Skeletal muscle tissue (tissue), 4 donors: ENCODE measurements around the gene KIF13A. TPM values are rescaled to one million over a fixed set of nuclear protein-coding genes. Genes with fewer than 3 reads are reported as not detected.
A peak's percentile ranks its signal among the peaks of the same experiment; 100 is the strongest.
"Not testable (repeated sequence)": the region's sequence is repeated elsewhere in the genome, so short reads cannot be mapped to it uniquely, and the experiment has no call there.

Experiments used
- H3K27ac ChIP-seq: one replicate; pipeline ENCODE4 v1.7.0; 2013; ENCODE audit warnings: mild to moderate bottlenecking, low read depth, low read length, inconsistent platforms
- H3K27me3 ChIP-seq, 3 donors: one replicate each; pipeline ENCODE4 v1.7.0; 2013; ENCODE audit warnings: low read length in 3 of 3; ENCODE audit not compliant: control insufficient read depth in 3 of 3, insufficient read depth in 3 of 3
- H3K36me3 ChIP-seq, 3 donors: one replicate each; pipeline ENCODE4 v1.7.0; 2013; ENCODE audit warnings: low read length in 3 of 3; ENCODE audit not compliant: control insufficient read depth in 3 of 3, insufficient read depth in 3 of 3
- H3K4me1 ChIP-seq, 3 donors: one replicate each; pipeline ENCODE4 v1.7.0; 2013; ENCODE audit warnings: low read length in 3 of 3, mild to moderate bottlenecking in 3 of 3; ENCODE audit not compliant: control insufficient read depth in 3 of 3, insufficient read depth in 3 of 3
- H3K4me3 ChIP-seq, 3 donors: one replicate each; pipeline ENCODE4 v1.7.0; 2013; ENCODE audit warnings: low read length in 3 of 3
- H3K9ac ChIP-seq, 3 donors: one replicate each; pipeline ENCODE4 v1.7.0; 2013; ENCODE audit warnings: low read length in 3 of 3, mild to moderate bottlenecking in 3 of 3, moderate library complexity in 2 of 3, low read depth in 1 of 3
- H3K9me3 ChIP-seq, 3 donors: one replicate each; pipeline ENCODE4 v1.7.0; 2013; ENCODE audit warnings: low read length in 3 of 3; ENCODE audit not compliant: control insufficient read depth in 3 of 3
- total RNA-seq: library from RNA; depleted of rRNA; stranded (reverse); fragments of >200 nt; gene quantifications from one replicate; pipeline ENCODE4 v1.2.3, GENCODE V29; 2014
- donor health status: Osteomylitis.

The KIF13A gene
- total RNA-seq, 1 donor from 2014 or later = 44.9 TPM

GRCh38 chr6:17985934-17986655, 1.3 kb downstream of the KIF13A start:
- H3K4me3 ChIP-seq = peak overlapping the region; percentile 87 to 92 (median 90)
- peak overlapping the region; percentile 82 for H3K27ac ChIP-seq
- H3K9me3 ChIP-seq = no peaks in the 10 kb centered on the region
- H3K4me1 ChIP-seq = peaks cover 18 to 30% (median 23%) of the 10 kb centered on the region in 3 donors
- H3K36me3 ChIP-seq = peaks cover 0 to 3% (median 0%) of the 10 kb centered on the region in 3 donors
- no peaks in the 10 kb centered on the region for H3K27me3 ChIP-seq
- H3K9ac ChIP-seq = peak overlapping the region; percentile 76 to 93 (median 91)

GRCh38 chr6:17984812-17985670, 2.4 kb downstream of the KIF13A start:
- Histone ChIP-seq H3K4me1 (peaks cover 21 to 34% (median 26%) of the 10 kb centered on the region in 3 donors), H3K27ac (peak overlapping the region; percentile 82), H3K27me3 (no peaks in the 10 kb centered on the region)

GRCh38 chr6:17984399-17984798, 3.0 kb downstream of the KIF13A start:
- H3K27me3 ChIP-seq = no peaks in the 10 kb centered on the region
- H3K4me1 ChIP-seq = peaks cover 21 to 34% (median 26%) of the 10 kb centered on the region in 3 donors
- peak overlapping the region; percentile 82 for H3K27ac ChIP-seq
- peak overlapping the region; percentile 76 to 93 (median 79) for H3K9ac ChIP-seq
- H3K36me3 ChIP-seq = peaks cover 0 to 3% (median 0%) of the 10 kb centered on the region in 3 donors
- H3K4me3 ChIP-seq = peak overlapping the region; percentile 87 to 92 (median 90)
- H3K9me3 ChIP-seq = no peaks in the 10 kb centered on the region

More at GRCh38 chr6:17984812-17985670, 2.4 kb downstream of the KIF13A start:
- Histone ChIP-seq H3K36me3 (peaks cover 0 to 3% (median 0%) of the 10 kb centered on the region in 3 donors), H3K9me3 (no peaks in the 10 kb centered on the region), H3K4me3 (peak overlapping the region; percentile 87 to 92 (median 90)), H3K9ac (peak overlapping the region; percentile 76 to 93 (median 79))

DNA sequence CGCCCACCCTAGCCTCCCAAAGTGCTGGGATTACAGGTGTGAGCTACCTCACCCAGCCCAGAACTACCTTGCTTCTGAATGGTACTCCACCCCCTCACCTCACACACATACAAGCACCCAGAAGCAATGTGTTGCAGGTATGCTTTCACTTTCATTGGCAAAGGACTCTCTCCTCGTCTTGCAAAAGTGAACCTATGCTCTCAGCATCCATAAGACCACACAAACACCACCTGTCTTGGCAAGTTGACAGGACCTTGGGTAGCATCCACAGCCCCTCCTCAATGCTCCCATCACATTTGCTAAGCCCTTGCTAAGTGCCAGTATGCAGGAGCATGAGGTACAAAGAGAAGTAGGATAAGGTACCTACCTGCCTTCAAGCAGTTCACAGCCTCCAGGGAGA, 3.7 kb downstream of the KIF13A start:
- H3K27me3 ChIP-seq = no peaks in the 10 kb centered on the region
- H3K9me3 ChIP-seq = no peaks in the 10 kb centered on the region
- peaks cover 20 to 34% (median 25%) of the 10 kb centered on the region in 3 donors for H3K4me1 ChIP-seq
- H3K4me3 ChIP-seq = peak overlapping the region in 1 of 3 donors; percentile 18
- peaks cover 0 to 3% (median 0%) of the 10 kb centered on the region in 3 donors for H3K36me3 ChIP-seq
- no peak overlapping the region for H3K27ac ChIP-seq
- H3K9ac ChIP-seq = no peak overlapping the region

DNA sequence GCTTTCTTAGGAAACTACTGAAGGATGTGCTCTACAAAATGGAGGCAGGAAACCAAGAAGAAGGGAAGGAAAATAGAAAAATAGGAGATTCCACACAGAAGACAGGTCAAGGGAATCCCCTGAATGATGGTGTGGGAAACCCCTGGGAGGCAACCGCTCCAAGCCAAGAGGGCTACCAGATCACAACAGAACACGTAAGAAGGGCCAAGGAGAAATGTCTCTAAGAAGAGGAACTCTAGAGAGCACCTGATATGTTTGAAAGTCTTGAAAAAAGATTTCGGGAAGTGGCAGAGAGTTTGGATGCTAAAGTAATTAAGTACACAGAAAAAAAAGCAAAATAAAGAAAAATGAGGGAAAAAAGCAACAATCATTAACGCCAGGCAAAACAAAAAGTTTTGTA, 7.1 kb downstream of the KIF13A start:
- Histone ChIP-seq H3K9me3 (no peaks in the 10 kb centered on the region), H3K27ac (peak overlapping the region; percentile 34), H3K4me1 (peaks cover 14 to 20% (median 16%) of the 10 kb centered on the region in 3 donors), H3K36me3 (peaks cover 0 to 3% (median 0%) of the 10 kb centered on the region in 3 donors), H3K27me3 (no peaks in the 10 kb centered on the region), H3K4me3 (no peak overlapping the region), H3K9ac (no peak overlapping the region)

GRCh38 chr6:17979479-17979878, 8.0 kb downstream of the KIF13A start:
- H3K27me3 ChIP-seq = no peaks in the 10 kb centered on the region
- H3K4me3 ChIP-seq = no peak overlapping the region
- peaks cover 15 to 26% (median 24%) of the 10 kb centered on the region in 3 donors for H3K4me1 ChIP-seq
- H3K27ac ChIP-seq = no peak overlapping the region
- peaks cover 0 to 3% (median 0%) of the 10 kb centered on the region in 3 donors for H3K36me3 ChIP-seq
- no peak overlapping the region for H3K9ac ChIP-seq
- H3K9me3 ChIP-seq = no peaks in the 10 kb centered on the region

GRCh38 chr6:17976258-17976657, 11.2 kb downstream of the KIF13A start:
- H3K4me1 ChIP-seq = peaks cover 32 to 42% (median 32%) of the 10 kb centered on the region in 3 donors
- not testable (repeated sequence) for H3K27ac ChIP-seq

DNA sequence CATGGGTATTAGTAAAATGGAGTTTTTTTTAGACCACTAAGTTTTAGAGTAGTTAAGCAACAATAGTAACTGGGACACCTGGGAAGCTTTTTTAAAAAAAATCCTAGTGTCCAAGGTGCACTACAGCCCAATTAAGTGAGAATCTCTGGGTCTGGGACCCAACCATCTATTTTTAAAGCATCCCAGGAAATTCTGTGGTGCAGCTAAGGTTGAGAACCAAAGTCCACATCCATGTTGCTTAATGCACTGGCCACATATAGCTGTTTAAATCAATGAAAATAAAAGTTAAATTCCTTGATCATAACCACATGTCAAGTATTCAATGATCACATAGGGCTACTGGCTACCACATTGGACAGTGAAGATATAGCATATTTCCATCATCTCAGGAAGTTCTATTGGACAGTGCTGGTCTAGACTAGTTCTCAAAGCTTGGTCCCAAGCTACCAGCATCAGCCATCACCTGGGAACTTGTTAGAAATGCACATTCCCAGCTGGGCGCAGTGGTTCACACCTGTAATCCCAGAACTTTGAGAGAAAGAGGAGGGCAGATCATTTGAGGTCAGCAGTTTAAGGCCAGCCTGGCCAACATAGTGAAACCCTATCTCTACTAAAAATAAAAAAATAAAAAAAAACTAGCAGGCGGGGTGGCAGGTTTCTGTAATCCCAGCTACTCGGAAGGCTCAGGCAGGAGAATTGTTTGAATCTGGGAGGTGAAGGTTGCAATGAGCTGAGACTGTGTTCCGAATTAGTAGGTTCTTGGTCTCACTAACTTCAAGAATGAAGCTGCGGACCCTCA, 12.7 kb downstream of the KIF13A start:
- no peak overlapping the region for H3K4me3 ChIP-seq
- no peak overlapping the region for H3K27ac ChIP-seq
- H3K9me3 ChIP-seq = no peaks in the 10 kb centered on the region
- no peaks in the 10 kb centered on the region for H3K36me3 ChIP-seq
- H3K9ac ChIP-seq = no peak overlapping the region
- H3K4me1 ChIP-seq = peaks cover 31 to 40% (median 31%) of the 10 kb centered on the region in 3 donors
- H3K27me3 ChIP-seq = no peaks in the 10 kb centered on the region

More at GRCh38 chr6:17976258-17976657, 11.2 kb downstream of the KIF13A start:
- not testable (repeated sequence) for H3K9me3 ChIP-seq, H3K36me3 ChIP-seq, H3K9ac ChIP-seq, H3K27me3 ChIP-seq, H3K4me3 ChIP-seq

DNA sequence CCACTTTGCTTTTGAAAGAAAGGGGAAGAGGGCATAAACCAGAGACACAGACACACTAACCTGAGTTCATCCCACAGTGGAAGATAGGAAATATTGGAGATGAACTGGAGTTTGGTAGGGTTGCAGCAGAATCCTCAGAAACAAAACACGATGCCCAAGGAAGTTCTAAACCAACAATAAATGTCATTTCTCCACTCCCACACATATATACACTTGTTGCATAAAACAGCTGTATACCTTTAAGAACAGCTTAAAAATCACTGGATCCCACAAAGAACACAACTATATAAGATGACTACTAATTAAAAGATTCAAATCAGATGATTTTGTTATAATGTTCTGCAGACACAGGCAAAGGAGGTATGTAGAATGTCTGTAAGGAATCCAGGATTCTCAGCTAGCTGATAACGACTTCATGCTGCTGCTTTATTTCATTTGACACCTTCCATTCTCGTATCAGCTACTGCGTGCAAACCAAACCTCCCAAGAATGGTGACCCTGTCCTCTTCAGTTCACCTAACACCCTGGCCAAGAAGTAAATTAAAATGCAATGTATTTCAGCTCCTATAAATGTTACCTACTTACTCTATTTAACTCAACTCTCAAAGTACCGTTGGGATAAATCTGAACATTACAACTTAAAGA, 14.3 kb downstream of the KIF13A start:
- Histone ChIP-seq H3K9ac (no peak overlapping the region), H3K4me3 (no peak overlapping the region), H3K27ac (peak overlapping the region; percentile 10), H3K36me3 (no peaks in the 10 kb centered on the region), H3K27me3 (no peaks in the 10 kb centered on the region), H3K9me3 (no peaks in the 10 kb centered on the region), H3K4me1 (peaks cover 40 to 47% (median 40%) of the 10 kb centered on the region in 3 donors)
